C4-2B (cell line): ENCODE results near the gene GABRR1.
"Not testable (repeated sequence)": the region's sequence is repeated elsewhere in the genome, so short reads cannot be mapped to it uniquely, and the experiment has no call there.

Source experiments
- H3K27ac ChIP-seq: fragments of 450-650 bp; 2 replicates; pipeline ENCODE4 v1.5.1; 2017
- CTCF ChIP-seq: fragments of 450-650 bp; conservative IDR thresholded peaks from 2 replicates; pipeline ENCODE4 v1.5.1; 2017; ENCODE audit warnings: mild to moderate bottlenecking
- ZFX ChIP-seq: fragments of 450-650 bp; IDR thresholded peaks from 2 replicates; pipeline ENCODE4 v1.6.1; 2017

GABRR1 gene

GRCh38 chr6:89139509-89140346 lies 77.4 kb downstream of the GABRR1 start:
- H3K27ac ChIP-seq, result no peak overlapping the region
- TF ChIP-seq CTCF (no peak), ZFX (no peak)

DNA sequence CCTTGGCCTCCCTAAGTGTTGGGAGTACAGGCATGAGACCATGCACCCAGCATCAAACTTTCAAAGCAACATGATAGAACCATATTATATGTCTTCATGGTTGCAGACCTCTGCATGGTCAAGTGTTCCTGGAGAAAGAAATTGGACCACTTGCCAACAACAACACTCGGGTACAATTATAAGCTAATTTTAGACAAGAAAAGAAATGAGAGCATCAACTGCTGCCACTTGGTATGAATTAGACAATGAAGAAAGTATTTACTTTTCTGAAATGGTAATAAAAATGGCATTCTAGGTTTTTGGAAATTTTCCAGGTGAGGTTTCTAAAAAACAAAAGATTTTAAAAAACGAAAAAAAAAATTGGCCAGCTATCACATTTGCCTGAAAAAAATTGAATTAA lies 79.0 kb downstream of the GABRR1 start:
- H3K27ac ChIP-seq, result no peak overlapping the region
- TF ChIP-seq CTCF, result no peak

- TF ChIP-seq ZFX, result no peak
- no peak overlapping the region for H3K27ac ChIP-seq
Observed at GRCh38 chr6:89134723-89135122, 82.4 kb downstream of the GABRR1 start.

DNA sequence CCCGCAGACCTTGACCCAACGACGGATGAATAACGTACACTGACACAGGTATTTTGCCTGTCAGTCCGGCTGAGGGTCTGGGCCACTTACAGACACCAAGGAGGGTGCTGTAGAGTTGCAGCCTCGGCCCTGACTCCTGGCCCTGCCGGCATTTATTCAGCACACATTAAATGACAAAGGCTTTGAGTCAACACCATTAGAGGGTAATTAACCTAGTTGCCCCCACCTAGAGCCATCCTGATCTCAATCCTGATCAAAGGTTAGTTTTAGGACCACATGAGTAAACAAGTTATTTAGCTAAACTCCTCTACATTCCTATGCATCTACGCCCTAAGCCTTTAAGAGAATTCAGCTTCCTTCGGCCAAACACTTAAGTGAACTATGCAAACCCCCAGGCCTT lies 83.2 kb downstream of the GABRR1 start:
- TF ChIP-seq ZFX, result no peak
- TF ChIP-seq CTCF, result no peak
- no peak overlapping the region for H3K27ac ChIP-seq

DNA sequence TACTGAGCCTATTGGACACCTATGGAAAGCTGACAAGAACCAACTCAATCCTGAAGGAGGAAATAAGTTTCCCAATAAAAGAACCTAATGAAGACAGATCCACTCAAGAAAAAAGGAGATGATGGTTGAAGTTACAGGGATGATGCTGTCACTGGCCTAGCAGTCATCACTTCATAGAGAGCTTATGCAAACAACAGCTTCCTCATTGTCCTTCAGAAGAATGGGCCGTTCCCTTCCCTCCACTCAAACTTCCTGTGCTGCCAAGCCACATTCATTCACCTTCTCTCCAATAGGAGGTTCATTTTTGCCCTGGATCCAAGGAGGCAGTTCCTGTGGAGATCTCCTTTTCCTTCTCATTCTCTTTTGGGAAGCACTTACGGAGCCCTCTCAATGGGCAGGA lies 85.1 kb downstream of the GABRR1 start:
- no peak overlapping the region for H3K27ac ChIP-seq
- TF ChIP-seq CTCF (no peak), ZFX (no peak)

DNA sequence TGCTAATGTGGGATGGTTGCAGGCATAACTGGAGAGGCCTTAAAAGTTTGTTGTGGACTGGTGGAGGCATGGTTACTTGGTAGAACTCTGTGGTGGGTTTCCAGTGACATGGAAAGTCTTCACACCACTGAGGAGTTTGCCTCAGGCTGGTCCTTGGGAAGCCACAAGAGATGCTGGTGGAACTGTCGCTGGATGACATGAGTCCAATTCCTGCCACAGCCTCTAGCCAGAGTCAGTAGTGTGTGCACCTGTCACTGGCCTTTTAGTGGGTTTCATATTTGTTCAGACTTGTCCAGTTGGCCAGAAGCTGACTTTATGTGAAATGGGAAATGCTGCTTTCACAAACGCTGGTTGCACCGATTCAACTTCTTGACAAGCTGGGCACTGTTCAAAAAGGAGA lies 85.6 kb downstream of the GABRR1 start:
- H3K27ac ChIP-seq, result no peak overlapping the region
- TF ChIP-seq CTCF, result no peak
- no peak for TF ChIP-seq ZFX

DNA sequence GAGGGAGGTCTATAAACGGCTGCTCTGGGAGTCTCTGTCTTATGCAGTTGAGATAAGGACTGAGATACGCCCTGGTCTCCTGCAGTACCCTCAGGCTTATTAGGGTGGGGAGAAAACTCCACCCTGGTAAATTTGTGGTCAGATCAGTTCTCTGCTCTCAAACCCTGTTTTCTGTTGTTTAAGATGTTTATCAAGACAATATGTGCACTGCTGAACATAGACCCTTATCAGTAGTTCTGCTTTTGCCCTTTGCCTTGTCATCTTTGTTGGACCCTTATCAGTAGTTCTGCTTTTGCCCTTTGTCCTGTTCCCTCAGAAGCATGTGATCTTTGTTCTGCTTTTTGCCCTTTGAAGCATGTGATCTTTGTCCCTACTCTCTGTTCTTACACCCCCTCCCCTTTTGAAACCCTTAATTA lies 88.9 kb downstream of the GABRR1 start:
- not testable (repeated sequence) for H3K27ac ChIP-seq
